ENCODE data around the gene KCNAB1.

DNA sequence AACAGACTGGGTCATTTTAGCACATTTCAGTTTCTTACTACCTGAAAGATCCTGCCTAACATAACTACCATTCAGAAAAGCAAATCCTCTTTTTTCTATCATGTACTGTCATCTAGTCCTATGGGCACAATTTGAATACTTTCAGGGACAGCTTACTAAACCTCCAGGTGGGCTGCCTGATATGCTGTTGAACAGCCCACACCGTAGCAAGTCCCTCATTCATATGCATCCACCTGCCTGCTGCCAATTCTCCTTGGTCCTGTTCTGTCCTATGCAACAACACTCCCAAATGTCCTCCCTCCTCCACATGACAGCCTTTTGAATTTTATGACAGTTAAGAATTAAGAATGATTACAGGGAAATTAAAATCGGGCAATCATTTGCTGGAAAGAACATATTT is 137.9 kb downstream of the KCNAB1 start:
- TF ChIP-seq EZH2 (IDR thresholded peaks at IDR 0.05; ENCODE audit: low read length, missing control alignments) (no peak), CTCF (conservative IDR thresholded peaks at IDR 0.05 in 1 of 2, IDR thresholded peaks at IDR 0.05 in 1 of 2; ENCODE audit: low read depth in 1 of 2, low read length in 2 of 2) (no peak)

All from fibroblast of lung (primary cell).